Epithelial cell of esophagus (primary cell): Measurements from ENCODE around the gene TRIB2.

Experiments
- DNase-seq: peaks from one replicate; pipeline ENCODE4 v3.0.0; 2010; ENCODE audit warnings: low read depth
- H3K4me3 ChIP-seq: 2 replicates; pipeline ENCODE4 v1.5.1; 2011; ENCODE audit warnings: mild to moderate bottlenecking, low read length, control low read depth
- CTCF ChIP-seq: IDR thresholded peaks from 2 replicates; pipeline ENCODE4 v1.5.1; 2011; ENCODE audit warnings: low read depth, mild to moderate bottlenecking, low read length, control low read depth, inconsistent platforms; ENCODE audit not compliant: insufficient read depth; ENCODE audit errors: missing control alignments

Gene TRIB2

GRCh38 chr2:12714391-12715221, 2.1 kb upstream of the TRIB2 start:
- peak; percentile 74 for DNase-seq
- no peak for TF ChIP-seq CTCF
- H3K4me3 ChIP-seq = no peak overlapping the region

DNA sequence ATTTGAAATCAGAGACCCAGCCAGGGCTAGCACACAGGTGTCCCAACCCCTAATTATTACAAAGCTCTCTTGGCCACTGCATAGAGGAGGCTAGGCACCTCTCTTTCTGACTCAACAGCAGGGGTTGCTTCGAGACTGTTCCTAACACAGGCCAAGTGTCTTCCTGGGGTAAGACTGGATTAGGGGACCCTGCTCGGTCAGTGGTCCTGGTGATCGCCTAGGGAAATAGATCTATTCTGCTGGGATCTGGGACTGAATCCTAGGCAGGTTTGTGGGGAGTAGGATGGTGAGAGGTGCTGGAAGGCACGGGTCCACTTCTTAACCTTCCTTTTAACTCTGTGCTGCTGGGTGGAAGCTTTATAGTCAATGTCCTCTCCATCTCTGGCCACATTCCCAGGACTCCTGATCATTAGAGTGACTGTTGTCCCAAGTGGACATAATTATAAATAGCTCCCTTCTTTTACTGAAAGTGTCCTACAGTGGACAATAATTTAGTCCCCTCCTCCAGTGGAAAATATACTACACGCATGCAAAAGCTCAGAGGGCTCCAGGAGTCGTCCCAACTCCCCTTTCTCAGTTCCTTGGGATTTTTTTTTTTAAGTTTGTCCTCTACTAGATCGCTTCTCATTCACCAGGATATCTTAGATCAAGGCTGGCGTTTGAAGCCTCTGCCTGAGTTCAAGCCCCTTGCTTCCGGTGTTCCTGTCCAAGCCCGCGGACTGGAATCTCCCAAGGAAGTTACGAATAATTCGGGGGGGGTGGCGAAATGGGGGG, 1.3 kb upstream of the TRIB2 start:
- DNase-seq = peak; percentile 5
- TF ChIP-seq CTCF = no peak
- no peak overlapping the region for H3K4me3 ChIP-seq

- DNase-seq = peak; percentile 88
- H3K4me3 ChIP-seq = peak overlapping the region; percentile 73
- peak; percentile 75 for TF ChIP-seq CTCF
Measured at GRCh38 chr2:12716032-12716281, 779 bp upstream of the TRIB2 start.

DNA sequence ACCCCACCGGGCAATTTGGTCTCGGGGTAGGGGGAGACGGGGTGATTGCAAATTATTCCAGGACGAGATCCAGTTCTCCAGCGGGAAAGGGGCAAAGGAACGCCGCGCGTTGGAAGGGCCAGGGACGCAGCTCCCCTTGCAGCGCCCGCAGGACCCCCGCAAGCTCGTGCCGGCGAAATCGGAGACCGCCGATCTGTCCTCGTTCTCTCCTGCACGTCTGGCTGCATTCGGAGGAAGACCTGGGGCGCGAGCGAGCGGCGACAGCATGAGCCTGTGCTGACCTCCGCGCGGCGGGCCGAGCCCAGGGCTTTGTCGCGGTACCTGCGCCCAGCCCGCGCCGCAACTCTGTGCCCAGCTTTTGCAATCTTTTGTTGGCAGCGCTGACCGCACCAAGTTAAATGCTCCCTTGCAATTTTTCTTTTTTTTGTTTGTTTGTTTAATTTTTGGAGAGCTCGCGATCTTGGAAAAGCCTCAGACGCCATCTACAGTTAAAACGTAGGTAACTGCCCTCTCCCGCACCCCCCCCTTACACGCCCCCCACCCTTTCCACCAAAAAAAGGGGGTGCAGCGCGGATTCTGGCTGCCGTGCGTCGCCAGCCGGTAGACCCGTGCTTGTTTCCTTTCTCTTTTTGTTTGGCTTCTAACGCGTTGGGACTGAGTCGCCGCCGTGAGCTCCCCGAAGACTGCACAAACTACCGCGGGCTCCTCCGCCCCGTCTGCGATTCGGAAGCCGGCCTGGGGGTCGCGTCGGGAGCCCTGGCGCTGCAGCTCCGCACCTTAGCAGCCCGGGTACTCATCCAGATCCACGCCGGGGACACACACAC, 667 bp downstream of the TRIB2 start:
- DNase-seq = peak; percentile 57
- peak; percentile 42 for TF ChIP-seq CTCF
- H3K4me3 ChIP-seq = peak overlapping the region; percentile 73

- H3K4me3 ChIP-seq = peak overlapping the region; percentile 73
- no peak for TF ChIP-seq CTCF
- DNase-seq = peak; percentile 49
Measured at GRCh38 chr2:12718015-12718671, 1.4 kb downstream of the TRIB2 start.

GRCh38 chr2:12718711-12719399, 2.1 kb downstream of the TRIB2 start:
- DNase-seq = peak; percentile 10
- TF ChIP-seq CTCF = no peak
- H3K4me3 ChIP-seq = peak overlapping the region; percentile 73
